Measurements from ENCODE around the gene HRH1. TPM values are rescaled to one million over a fixed set of nuclear protein-coding genes. Genes with fewer than 3 reads are reported as not detected.
"Not testable (repeated sequence)": the region's sequence is repeated elsewhere in the genome, so short reads cannot be mapped to it uniquely, and the experiment has no call there.

Gene HRH1
- total RNA-seq, 4 donors from 2014 or later = 1.8 to 16.3 (median 6.3) TPM

DNA sequence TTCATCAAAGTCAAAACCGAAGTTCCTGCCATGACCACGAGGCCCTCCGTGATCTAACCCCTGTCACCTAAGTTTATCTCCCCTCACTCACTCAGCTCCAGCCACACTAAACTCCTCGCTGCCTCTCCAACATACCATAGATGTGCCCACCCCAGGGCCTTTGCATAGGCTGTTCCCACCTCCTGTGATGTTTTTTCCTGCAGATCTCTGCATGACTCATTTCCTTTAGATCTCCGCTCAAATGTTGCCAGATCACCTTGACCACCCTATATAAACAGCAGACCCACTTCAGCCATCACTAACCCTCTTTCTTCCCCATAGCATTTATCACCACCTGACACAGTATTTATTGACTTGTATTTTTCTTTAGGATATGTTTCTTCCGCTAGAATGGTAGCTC lies 58.5 kb downstream of the HRH1 start:
- peaks cover 0 to 3% of the 10 kb centered on the region in 2 donors for H3K4me1 ChIP-seq
- no peak for TF ChIP-seq POLR2A (IDR thresholded peaks at IDR 0.05)
- TF ChIP-seq, protein P1, sequence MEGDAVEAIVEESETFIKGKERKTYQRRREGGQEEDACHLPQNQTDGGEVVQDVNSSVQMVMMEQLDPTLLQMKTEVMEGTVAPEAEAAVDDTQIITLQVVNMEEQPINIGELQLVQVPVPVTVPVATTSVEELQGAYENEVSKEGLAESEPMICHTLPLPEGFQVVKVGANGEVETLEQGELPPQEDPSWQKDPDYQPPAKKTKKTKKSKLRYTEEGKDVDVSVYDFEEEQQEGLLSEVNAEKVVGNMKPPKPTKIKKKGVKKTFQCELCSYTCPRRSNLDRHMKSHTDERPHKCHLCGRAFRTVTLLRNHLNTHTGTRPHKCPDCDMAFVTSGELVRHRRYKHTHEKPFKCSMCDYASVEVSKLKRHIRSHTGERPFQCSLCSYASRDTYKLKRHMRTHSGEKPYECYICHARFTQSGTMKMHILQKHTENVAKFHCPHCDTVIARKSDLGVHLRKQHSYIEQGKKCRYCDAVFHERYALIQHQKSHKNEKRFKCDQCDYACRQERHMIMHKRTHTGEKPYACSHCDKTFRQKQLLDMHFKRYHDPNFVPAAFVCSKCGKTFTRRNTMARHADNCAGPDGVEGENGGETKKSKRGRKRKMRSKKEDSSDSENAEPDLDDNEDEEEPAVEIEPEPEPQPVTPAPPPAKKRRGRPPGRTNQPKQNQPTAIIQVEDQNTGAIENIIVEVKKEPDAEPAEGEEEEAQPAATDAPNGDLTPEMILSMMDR (IDR thresholded peaks at IDR 0.05) = no peak
- no peaks in the 10 kb centered on the region for H3K36me3 ChIP-seq
- intact Hi-C loops (cut with DNase I; ENCODE audit: low total_unique reads) = no loop called here
- H3K9me3 ChIP-seq = no peaks in the 10 kb centered on the region
- no peak for DNase-seq
- H3K27me3 ChIP-seq = no peaks in the 10 kb centered on the region
- H3K27ac ChIP-seq = peak overlapping the region in 1 of 2 donors; percentile 30
- H3K4me3 ChIP-seq = no peak overlapping the region

DNA sequence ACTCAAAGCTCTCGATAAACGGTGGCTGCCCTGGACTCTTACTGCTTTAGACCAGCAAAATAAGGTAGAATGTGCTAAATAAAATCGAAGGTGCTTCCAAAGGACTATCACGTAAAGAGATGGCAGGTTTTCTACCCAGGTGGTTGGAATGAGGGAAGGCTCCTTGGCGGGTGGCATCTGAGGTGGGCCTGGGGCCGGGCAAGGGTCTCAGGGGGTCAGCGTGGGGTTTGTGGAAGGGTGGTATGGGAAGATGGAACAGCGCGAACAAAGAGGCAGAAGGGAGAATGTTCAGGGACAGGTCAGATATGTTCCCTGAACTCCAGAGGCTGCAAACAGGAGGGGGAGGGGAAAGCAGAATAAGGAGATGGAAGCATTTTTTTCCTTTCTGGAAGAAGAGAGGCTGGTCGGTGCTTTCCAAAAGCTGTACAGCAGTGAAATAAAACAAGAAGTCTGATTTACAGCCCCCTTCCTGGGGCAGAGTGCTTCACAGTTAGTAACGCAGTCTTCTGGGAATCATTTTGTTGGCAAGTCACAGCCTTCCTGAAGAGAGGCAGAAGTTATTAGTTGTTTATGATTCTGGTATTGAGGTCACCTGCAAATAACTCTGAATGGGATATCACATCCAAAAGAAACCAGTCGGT lies 59.6 kb downstream of the HRH1 start:
- Histone ChIP-seq H3K27me3 (no peaks in the 10 kb centered on the region), H3K9me3 (no peaks in the 10 kb centered on the region), H3K27ac (peak overlapping the region; percentile 64 to 70), H3K4me3 (no peak overlapping the region), H3K4me1 (peaks cover 0 to 3% of the 10 kb centered on the region in 2 donors), H3K36me3 (no peaks in the 10 kb centered on the region)
- peak in 1 of 2 donors; percentile 44 for DNase-seq
- no peak for TF ChIP-seq POLR2A (IDR thresholded peaks at IDR 0.05)
- TF ChIP-seq, protein P1 (IDR thresholded peaks at IDR 0.05) = no peak
- intact Hi-C loops (cut with DNase I; ENCODE audit: low total_unique reads) = no loop called here

DNA sequence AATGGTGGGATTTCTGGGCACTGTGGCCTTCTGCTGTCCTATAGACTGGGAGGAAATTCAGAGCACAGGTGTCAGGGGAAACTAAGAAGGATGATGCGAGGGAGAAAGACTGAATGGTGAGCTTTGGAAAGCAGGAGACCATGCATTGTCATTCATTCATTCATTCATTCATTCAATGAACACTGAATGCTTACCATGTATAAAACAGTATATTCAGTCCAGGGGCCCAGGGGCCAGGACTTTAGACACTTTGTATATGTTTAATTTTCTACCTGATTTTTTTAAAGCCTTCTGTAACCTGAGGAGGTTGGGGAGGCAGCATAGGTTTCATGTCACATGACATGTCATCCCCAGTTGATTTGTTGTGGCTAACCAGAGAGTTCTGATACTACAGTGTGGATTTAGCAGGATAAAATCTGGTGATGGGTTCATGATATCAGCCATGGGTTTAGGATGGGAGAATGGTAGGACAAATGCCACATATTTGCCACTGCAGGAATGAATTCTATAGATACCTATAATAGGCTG lies 60.2 kb downstream of the HRH1 start:
- peak in 1 of 2 donors; percentile 1 for DNase-seq
- H3K27ac ChIP-seq = peak overlapping the region; percentile 64 to 70
- H3K36me3 ChIP-seq = no peaks in the 10 kb centered on the region
- intact Hi-C loops (cut with DNase I; ENCODE audit: low total_unique reads) = no loop called here
- no peak overlapping the region for H3K4me3 ChIP-seq
- H3K4me1 ChIP-seq = peaks cover 0 to 3% of the 10 kb centered on the region in 2 donors
- H3K27me3 ChIP-seq = no peaks in the 10 kb centered on the region
- no peak for TF ChIP-seq POLR2A (IDR thresholded peaks at IDR 0.05)
- TF ChIP-seq, protein P1 (IDR thresholded peaks at IDR 0.05) = no peak
- no peaks in the 10 kb centered on the region for H3K9me3 ChIP-seq

DNA sequence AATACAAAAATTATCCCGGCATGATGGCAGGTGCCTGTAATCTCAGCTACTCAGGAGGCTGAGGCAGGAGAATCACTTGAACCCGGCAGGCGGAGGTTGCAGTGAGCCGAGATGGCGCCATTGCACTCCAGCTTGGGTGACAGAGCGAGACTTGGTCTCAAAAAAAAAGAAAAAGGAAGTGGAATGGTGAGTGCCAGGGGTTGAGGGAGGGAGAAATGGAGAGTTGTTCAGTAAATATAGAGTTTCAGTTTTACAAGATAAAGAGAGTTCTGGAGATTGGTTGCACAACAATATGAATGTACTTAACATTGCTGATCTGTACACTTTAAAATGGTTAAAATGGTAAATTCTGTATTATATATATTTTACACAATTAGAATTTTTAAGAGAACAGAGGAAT lies 63.1 kb downstream of the HRH1 start:
- H3K27ac ChIP-seq; DNase-seq; intact Hi-C loops (cut with DNase I; ENCODE audit: low total_unique reads): not testable (repeated sequence)

DNA sequence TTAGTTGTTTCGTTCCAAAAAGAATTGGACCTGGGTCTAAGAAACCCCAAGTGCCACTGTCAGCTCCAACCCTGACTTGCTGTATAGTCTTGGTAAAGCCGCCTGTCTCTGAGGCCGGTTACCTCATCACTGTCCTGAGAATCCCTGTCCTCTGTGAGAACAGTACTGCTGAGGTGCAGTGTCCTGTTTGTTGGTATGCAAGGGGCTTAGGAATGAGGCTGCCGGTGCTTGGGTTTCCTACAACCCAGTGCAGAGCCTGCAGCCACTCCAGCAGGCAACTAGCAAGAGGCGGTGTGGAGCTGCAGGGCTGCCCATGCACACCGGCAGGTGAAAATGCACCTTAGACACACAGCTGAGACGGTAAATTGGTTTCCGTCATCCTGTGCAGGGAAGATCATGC lies 65.9 kb downstream of the HRH1 start:
- intact Hi-C loops (cut with DNase I; ENCODE audit: low total_unique reads) = no loop called here
- Histone ChIP-seq H3K27ac (no peak overlapping the region), H3K4me3 (no peak overlapping the region), H3K9me3 (no peaks in the 10 kb centered on the region), H3K36me3 (no peaks in the 10 kb centered on the region), H3K27me3 (no peaks in the 10 kb centered on the region), H3K4me1 (no peaks in the 10 kb centered on the region)
- no peak for TF ChIP-seq POLR2A (IDR thresholded peaks at IDR 0.05)
- TF ChIP-seq, protein P1 (IDR thresholded peaks at IDR 0.05) = no peak
- no peak for DNase-seq

More for the DNA sequence above, 63.1 kb downstream of the HRH1 start:
- H3K36me3 ChIP-seq, H3K4me3 ChIP-seq, H3K9me3 ChIP-seq, H3K27me3 ChIP-seq, H3K4me1 ChIP-seq: not testable (repeated sequence)

All from uterus (tissue), 4 donors.